ENCODE measurements around the gene PPP1R16B. TPM values are rescaled to one million over a fixed set of nuclear protein-coding genes. Genes with fewer than 3 reads are reported as not detected.

The PPP1R16B gene
- total RNA-seq, 1 donor from 2014 or later = 5.3 TPM

GRCh38 chr20:38799203-38799602 is 6.3 kb upstream of the PPP1R16B start:
- peaks cover 6% of the 10 kb centered on the region for H3K36me3 Mint-ChIP-seq (ENCODE audit: unreplicated experiment)
- H3K27ac Mint-ChIP-seq (ENCODE audit: unreplicated experiment) = no peak overlapping the region
- H3K4me1 Mint-ChIP-seq (ENCODE audit: low read depth, unreplicated experiment) = peaks cover under 1% of the 10 kb centered on the region
- no peaks in the 10 kb centered on the region for H3K9me3 Mint-ChIP-seq (ENCODE audit: unreplicated experiment)
- no peak for TF ChIP-seq CTCF (IDR thresholded peaks at IDR 0.05; ENCODE audit: partially characterized antibody, unreplicated experiment)
- H3K4me3 Mint-ChIP-seq (ENCODE audit: unreplicated experiment) = no peak overlapping the region
- H3K27me3 Mint-ChIP-seq (ENCODE audit: unreplicated experiment) = no peaks in the 10 kb centered on the region
- DNase-seq = no peak

GRCh38 chr20:38800882-38801281 is 4.6 kb upstream of the PPP1R16B start:
- Mint-ChIP-seq H3K27me3 (ENCODE audit: unreplicated experiment) (peaks cover 2% of the 10 kb centered on the region), H3K9me3 (ENCODE audit: unreplicated experiment) (no peaks in the 10 kb centered on the region), H3K36me3 (ENCODE audit: unreplicated experiment) (peaks cover 6% of the 10 kb centered on the region), H3K4me1 (ENCODE audit: low read depth, unreplicated experiment) (peaks cover 7% of the 10 kb centered on the region), H3K4me3 (ENCODE audit: unreplicated experiment) (no peak overlapping the region), H3K27ac (ENCODE audit: unreplicated experiment) (no peak overlapping the region)
- no peak for TF ChIP-seq CTCF (IDR thresholded peaks at IDR 0.05; ENCODE audit: partially characterized antibody, unreplicated experiment)
- no peak for DNase-seq

- H3K4me1 Mint-ChIP-seq (ENCODE audit: low read depth, unreplicated experiment) = peaks cover 16% of the 10 kb centered on the region
- no peak for DNase-seq
- H3K27me3 Mint-ChIP-seq (ENCODE audit: unreplicated experiment) = peaks cover 2% of the 10 kb centered on the region
- no peak for TF ChIP-seq CTCF (IDR thresholded peaks at IDR 0.05; ENCODE audit: partially characterized antibody, unreplicated experiment)
- H3K36me3 Mint-ChIP-seq (ENCODE audit: unreplicated experiment) = no peaks in the 10 kb centered on the region
- peaks cover 3% of the 10 kb centered on the region for H3K9me3 Mint-ChIP-seq (ENCODE audit: unreplicated experiment)
- peak overlapping the region; percentile 63 for H3K4me3 Mint-ChIP-seq (ENCODE audit: unreplicated experiment)
- H3K27ac Mint-ChIP-seq (ENCODE audit: unreplicated experiment) = no peak overlapping the region
Measured at GRCh38 chr20:38804221-38804620, 1.3 kb upstream of the PPP1R16B start.

DNA sequence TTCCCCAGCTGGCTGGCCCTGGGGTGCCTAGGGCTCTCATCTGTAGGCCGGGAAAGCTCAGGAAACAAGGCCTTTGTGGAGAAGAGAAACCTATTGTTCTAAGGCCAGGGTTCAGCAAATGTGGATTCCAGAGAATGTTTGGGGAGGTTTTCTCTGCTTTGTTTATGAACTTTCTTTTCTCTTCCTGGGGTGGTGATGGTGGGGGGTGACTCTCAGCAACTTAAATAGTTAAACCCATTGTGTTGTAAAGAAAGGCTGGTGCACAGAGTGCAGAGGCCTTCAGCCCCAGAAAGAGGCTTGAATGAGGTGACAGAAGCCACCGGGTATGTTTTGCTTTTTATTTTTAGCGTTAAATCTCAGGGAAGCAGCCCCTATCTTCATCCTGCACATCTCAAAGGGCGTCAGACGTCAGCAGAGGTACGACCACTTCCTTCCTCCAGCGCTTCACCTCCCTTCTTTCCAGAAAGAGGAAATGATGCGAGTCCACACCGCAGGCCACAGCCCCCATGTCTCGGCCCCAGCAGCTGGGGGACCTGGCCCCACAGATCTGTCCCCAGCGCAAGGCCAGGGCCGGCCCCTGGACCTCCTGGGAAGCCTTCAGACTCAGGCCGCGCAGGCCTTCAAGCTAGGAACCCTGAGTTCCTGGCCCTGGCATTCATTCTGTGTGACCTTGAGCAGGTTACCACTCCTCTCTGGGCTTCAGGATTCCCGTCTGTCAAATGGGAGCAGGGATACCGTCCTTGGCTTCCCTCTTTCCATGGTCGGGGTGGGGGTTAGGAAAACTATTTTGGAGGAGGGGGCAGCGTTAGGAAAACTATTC is 605 bp upstream of the PPP1R16B start:
- no peak for TF ChIP-seq CTCF (IDR thresholded peaks at IDR 0.05; ENCODE audit: partially characterized antibody, unreplicated experiment)
- Mint-ChIP-seq H3K36me3 (ENCODE audit: unreplicated experiment) (no peaks in the 10 kb centered on the region), H3K27ac (ENCODE audit: unreplicated experiment) (peak overlapping the region; percentile 8), H3K9me3 (ENCODE audit: unreplicated experiment) (peaks cover 3% of the 10 kb centered on the region), H3K4me3 (ENCODE audit: unreplicated experiment) (peak overlapping the region; percentile 63), H3K4me1 (ENCODE audit: low read depth, unreplicated experiment) (peaks cover 19% of the 10 kb centered on the region), H3K27me3 (ENCODE audit: unreplicated experiment) (peaks cover 2% of the 10 kb centered on the region)
- no peak for DNase-seq
